ENCODE measurements around the gene RAB24. TPM values are rescaled to one million over a fixed set of nuclear protein-coding genes. Genes with fewer than 3 reads are reported as not detected.

RAB24 gene
- polyA plus RNA-seq, 1 donor (not counting 4 experiments of a cell fraction or from before 2014, with no cell fraction given), result 22.4 TPM

DNA sequence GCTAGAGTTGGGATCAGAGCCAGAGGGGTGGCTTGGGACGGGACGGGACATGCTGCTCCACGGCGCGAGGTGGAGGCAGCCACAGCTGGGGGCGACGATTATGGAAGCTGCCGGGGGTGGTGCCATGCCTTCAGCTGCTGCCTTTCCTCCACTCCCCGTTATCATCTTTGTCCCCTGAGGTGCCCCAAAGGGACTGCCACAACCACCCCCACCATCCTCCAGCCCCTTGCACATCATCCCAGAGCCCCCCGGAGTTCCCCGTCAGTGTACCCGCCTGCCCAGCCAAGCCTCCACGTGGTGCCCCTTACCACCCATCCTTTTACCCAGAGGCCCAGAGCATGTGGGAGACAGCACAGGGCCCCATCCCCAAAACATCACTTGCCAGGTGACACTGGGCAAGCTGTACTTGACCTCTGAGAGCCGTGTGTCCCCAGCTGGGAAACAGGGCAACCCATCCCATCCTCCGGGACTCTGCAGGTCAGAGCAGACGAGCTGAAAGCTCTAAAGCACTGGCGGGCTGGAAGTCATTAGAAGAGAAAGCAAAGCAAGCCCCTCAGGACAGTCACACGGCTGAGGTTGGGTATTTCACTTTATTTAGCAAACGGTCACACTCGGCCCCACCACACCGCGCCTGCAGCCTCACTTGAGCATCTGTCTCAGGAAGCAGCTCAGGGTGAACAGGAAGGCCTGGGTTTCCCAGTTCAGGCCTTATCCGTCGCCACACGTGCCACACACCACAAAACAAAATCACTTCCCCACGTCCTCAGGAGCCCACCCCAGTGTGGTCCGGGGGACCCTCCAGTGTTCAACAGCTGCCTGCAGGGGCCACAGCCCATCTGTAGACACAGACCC lies 27.7 kb upstream of the RAB24 start:
- H3K4me1 ChIP-seq (ENCODE audit: control insufficient read depth, extremely low read depth, insufficient read depth, low read length), result peaks cover 7% of the 10 kb centered on the region
- H3K4me2 ChIP-seq (ENCODE audit: control insufficient read depth, extremely low read depth, insufficient read depth, low read depth, low read length), result no peak overlapping the region
- H3K9me3 ChIP-seq (ENCODE audit: control insufficient read depth, low read depth, low read length), result no peaks in the 10 kb centered on the region
- dilution Hi-C loops (cut with MboI; ENCODE audit: extremely low pct_ligation_motif_present, low sequenced_read_pairs), result no loop called here
- no peaks in the 10 kb centered on the region for H4K20me1 ChIP-seq (ENCODE audit: control insufficient read depth, extremely low read depth, insufficient read depth, low read length)
- H3K4me3 ChIP-seq (ENCODE audit: control insufficient read depth in 2 of 3, extremely low read depth in 1 of 3, insufficient read depth in 2 of 3, low read depth in 1 of 3, low read length in 3 of 3), result no peak overlapping the region
- no peaks in the 10 kb centered on the region for H3K27me3 ChIP-seq (ENCODE audit: control insufficient read depth, extremely low read depth, insufficient read depth, low read length)
- H2AFZ ChIP-seq (ENCODE audit: control insufficient read depth, low read length), result no peak overlapping the region
- no peak for FAIRE-seq
- DNase-seq (ENCODE audit: low read depth, low spot score), result no peak
- H3K9me1 ChIP-seq (ENCODE audit: control insufficient read depth, extremely low read depth, insufficient read depth, low read length), result no peaks in the 10 kb centered on the region
- H3K36me3 ChIP-seq (ENCODE audit: control insufficient read depth in 2 of 2, extremely low read depth in 1 of 2, insufficient read depth in 2 of 2, low read length in 2 of 2), result peaks cover 29 to 46% of the 10 kb centered on the region in 2 experiments
- TF ChIP-seq, protein P1, sequence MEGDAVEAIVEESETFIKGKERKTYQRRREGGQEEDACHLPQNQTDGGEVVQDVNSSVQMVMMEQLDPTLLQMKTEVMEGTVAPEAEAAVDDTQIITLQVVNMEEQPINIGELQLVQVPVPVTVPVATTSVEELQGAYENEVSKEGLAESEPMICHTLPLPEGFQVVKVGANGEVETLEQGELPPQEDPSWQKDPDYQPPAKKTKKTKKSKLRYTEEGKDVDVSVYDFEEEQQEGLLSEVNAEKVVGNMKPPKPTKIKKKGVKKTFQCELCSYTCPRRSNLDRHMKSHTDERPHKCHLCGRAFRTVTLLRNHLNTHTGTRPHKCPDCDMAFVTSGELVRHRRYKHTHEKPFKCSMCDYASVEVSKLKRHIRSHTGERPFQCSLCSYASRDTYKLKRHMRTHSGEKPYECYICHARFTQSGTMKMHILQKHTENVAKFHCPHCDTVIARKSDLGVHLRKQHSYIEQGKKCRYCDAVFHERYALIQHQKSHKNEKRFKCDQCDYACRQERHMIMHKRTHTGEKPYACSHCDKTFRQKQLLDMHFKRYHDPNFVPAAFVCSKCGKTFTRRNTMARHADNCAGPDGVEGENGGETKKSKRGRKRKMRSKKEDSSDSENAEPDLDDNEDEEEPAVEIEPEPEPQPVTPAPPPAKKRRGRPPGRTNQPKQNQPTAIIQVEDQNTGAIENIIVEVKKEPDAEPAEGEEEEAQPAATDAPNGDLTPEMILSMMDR (optimal IDR thresholded peaks at IDR 0.05 in 1 of 3, IDR thresholded peaks at IDR 0.05 in 1 of 3, conservative IDR thresholded peaks at IDR 0.05 in 1 of 3; ENCODE audit: extremely low read depth in 1 of 3, insufficient read depth in 2 of 3, low read length in 3 of 3), result no peak
- TF ChIP-seq EZH2 (IDR thresholded peaks at IDR 0.05; ENCODE audit: low read length), result no peak
- no peak overlapping the region for H3K9ac ChIP-seq (ENCODE audit: control insufficient read depth, extremely low read depth, insufficient read depth, low read length)
- no peaks in the 10 kb centered on the region for H3K79me2 ChIP-seq (ENCODE audit: control insufficient read depth, insufficient read depth, low read length)
- H3K27ac ChIP-seq (ENCODE audit: control insufficient read depth, insufficient read depth, low read length), result no peak overlapping the region

GRCh38 chr5:177329883-177330282 lies 26.4 kb upstream of the RAB24 start:
- Histone ChIP-seq H3K9me3 (ENCODE audit: control insufficient read depth, low read depth, low read length) (no peaks in the 10 kb centered on the region), H3K79me2 (ENCODE audit: control insufficient read depth, insufficient read depth, low read length) (no peaks in the 10 kb centered on the region), H3K4me1 (ENCODE audit: control insufficient read depth, extremely low read depth, insufficient read depth, low read length) (peaks cover 9% of the 10 kb centered on the region), H3K27ac (ENCODE audit: control insufficient read depth, insufficient read depth, low read length) (no peak overlapping the region), H3K36me3 (ENCODE audit: control insufficient read depth in 2 of 2, extremely low read depth in 1 of 2, insufficient read depth in 2 of 2, low read length in 2 of 2) (peaks cover 21 to 38% of the 10 kb centered on the region in 2 experiments), H2AFZ (ENCODE audit: control insufficient read depth, low read length) (no peak overlapping the region), H3K9me1 (ENCODE audit: control insufficient read depth, extremely low read depth, insufficient read depth, low read length) (no peaks in the 10 kb centered on the region), H3K27me3 (ENCODE audit: control insufficient read depth, extremely low read depth, insufficient read depth, low read length) (no peaks in the 10 kb centered on the region), H3K9ac (ENCODE audit: control insufficient read depth, extremely low read depth, insufficient read depth, low read length) (no peak overlapping the region), H3K4me2 (ENCODE audit: control insufficient read depth, extremely low read depth, insufficient read depth, low read depth, low read length) (no peak overlapping the region), H3K4me3 (ENCODE audit: control insufficient read depth in 2 of 3, extremely low read depth in 1 of 3, insufficient read depth in 2 of 3, low read depth in 1 of 3, low read length in 3 of 3) (no peak overlapping the region), H4K20me1 (ENCODE audit: control insufficient read depth, extremely low read depth, insufficient read depth, low read length) (no peaks in the 10 kb centered on the region)
- FAIRE-seq (no peak), DNase-seq (ENCODE audit: low read depth, low spot score) (no peak)
- TF ChIP-seq, protein P1 (optimal IDR thresholded peaks at IDR 0.05 in 1 of 3, IDR thresholded peaks at IDR 0.05 in 1 of 3, conservative IDR thresholded peaks at IDR 0.05 in 1 of 3; ENCODE audit: extremely low read depth in 1 of 3, insufficient read depth in 2 of 3, low read length in 3 of 3), result no peak
- no peak for TF ChIP-seq EZH2 (IDR thresholded peaks at IDR 0.05; ENCODE audit: low read length)
- dilution Hi-C loops (cut with MboI; ENCODE audit: extremely low pct_ligation_motif_present, low sequenced_read_pairs), result no loop called here
